Suprapubic skin (tissue), 4 donors: ENCODE results near the gene ITPR2. TPM values are rescaled to one million over a fixed set of nuclear protein-coding genes. Genes with fewer than 3 reads are reported as not detected.
"Not testable (repeated sequence)": the region's sequence is repeated elsewhere in the genome, so short reads cannot be mapped to it uniquely, and the experiment has no call there.

ENCODE experiments used
- DNase-seq, 2 donors: peaks; one replicate each; pipeline ENCODE4 v3.0.0-alpha.2; 2019; ENCODE audit warnings: low spot score in 2 of 2
- H3K27ac ChIP-seq: fragments of 200-600 bp; sonication (generic); one replicate; pipeline ENCODE4 v1.5.1; 2019
- H3K27me3 ChIP-seq: fragments of 200-600 bp; sonication (generic); one replicate; pipeline ENCODE4 v1.5.1; 2019
- H3K36me3 ChIP-seq: fragments of 200-600 bp; sonication (generic); one replicate; pipeline ENCODE4 v1.5.1; 2019
- H3K4me1 ChIP-seq: fragments of 200-600 bp; sonication (generic); one replicate; pipeline ENCODE4 v1.5.1; 2019
- H3K4me3 ChIP-seq: fragments of 200-600 bp; sonication (generic); one replicate; pipeline ENCODE4 v1.5.1; 2019; ENCODE audit warnings: mild to moderate bottlenecking
- H3K9me3 ChIP-seq: fragments of 200-600 bp; sonication (generic); one replicate; pipeline ENCODE4 v1.5.1; 2019
- CTCF ChIP-seq, 2 donors: fragments of 200-600 bp in 1 of 2; fragments of 450-650 bp in 1 of 2; sonication (generic) in 1 of 2; IDR thresholded peaks; one replicate each; pipeline ENCODE4 v1.5.1; 2016 to 2019; ENCODE audit warnings: antibody characterized with exemption in 2 of 2, mild to moderate bottlenecking in 1 of 2, moderate library complexity in 1 of 2
- EP300 ChIP-seq: sonication (generic); formaldehyde crosslinking; IDR thresholded peaks from one replicate; pipeline ENCODE4 v1.6.1; 2017; ENCODE audit warnings: antibody characterized with exemption
- POLR2A ChIP-seq, 2 donors: fragments of 450-650 bp; IDR thresholded peaks; one replicate each; pipeline ENCODE4 v1.6.1; 2017; ENCODE audit warnings: antibody characterized with exemption in 2 of 2, mild to moderate bottlenecking in 2 of 2, moderate library complexity in 2 of 2
- POLR2AphosphoS5 ChIP-seq, 3 donors: sonication (generic); formaldehyde crosslinking; IDR thresholded peaks; one replicate each; pipeline ENCODE4 v1.6.1; 2017; ENCODE audit warnings: antibody characterized with exemption in 3 of 3
- WGBS: methylation state at CpG from one replicate; pipeline ENCODE4 v1.1.5; 2018; 5-methylcytosine and 5-hydroxymethylcytosine counted together
- total RNA-seq, 4 donors: library from RNA; depleted of rRNA; stranded (reverse); fragments of >200 nt; gene quantifications; one replicate each; pipeline ENCODE4 v1.1.0, GENCODE V29; 2016

ITPR2 gene
- total RNA-seq, 4 donors from 2014 or later = 59.6 to 159 (median 72.1) TPM

- TF ChIP-seq EP300 = no peak
- TF ChIP-seq POLR2AphosphoS5 (IDR thresholded peaks at IDR 0.05) = no peak
- TF ChIP-seq CTCF (IDR thresholded peaks at IDR 0.05) = no peak
- no peak for TF ChIP-seq POLR2A (IDR thresholded peaks at IDR 0.05)
- 83% methylated on average over 7 of the region's 7 CpGs for WGBS
- peaks cover 58% of the 10 kb centered on the region for H3K4me1 ChIP-seq
- H3K36me3 ChIP-seq = no peaks in the 10 kb centered on the region
- no peak overlapping the region for H3K4me3 ChIP-seq
- H3K9me3 ChIP-seq = no peaks in the 10 kb centered on the region
- no peak for DNase-seq
- H3K27ac ChIP-seq = no peak overlapping the region
- no peaks in the 10 kb centered on the region for H3K27me3 ChIP-seq
These were observed 102.3 kb downstream of the ITPR2 start for GRCh38 chr12:26730481-26731350.

- H3K4me3 ChIP-seq, H3K27ac ChIP-seq, H3K9me3 ChIP-seq, DNase-seq, H3K36me3 ChIP-seq, H3K27me3 ChIP-seq: not testable (repeated sequence)
- peaks cover 54% of the 10 kb centered on the region for H3K4me1 ChIP-seq
- WGBS = 63% methylated on average over 1 of the region's 1 CpG
These were observed 103.8 kb downstream of the ITPR2 start for GRCh38 chr12:26729137-26729671.

- Histone ChIP-seq H3K9me3 (no peaks in the 10 kb centered on the region), H3K27ac (no peak overlapping the region), H3K27me3 (no peaks in the 10 kb centered on the region), H3K4me3 (no peak overlapping the region), H3K4me1 (peaks cover 54% of the 10 kb centered on the region), H3K36me3 (no peaks in the 10 kb centered on the region)
- TF ChIP-seq POLR2AphosphoS5 (IDR thresholded peaks at IDR 0.05) = no peak
- WGBS = 56% methylated on average over 5 of the region's 5 CpGs
- DNase-seq = no peak
These were observed 104.6 kb downstream of the ITPR2 start for GRCh38 chr12:26728205-26729050.

- H3K4me1 ChIP-seq = peaks cover 52% of the 10 kb centered on the region
- H3K27me3 ChIP-seq = no peaks in the 10 kb centered on the region
- no peak for TF ChIP-seq EP300
- TF ChIP-seq POLR2A (IDR thresholded peaks at IDR 0.05) = no peak
- no peak for TF ChIP-seq CTCF (IDR thresholded peaks at IDR 0.05)
- TF ChIP-seq POLR2AphosphoS5 (IDR thresholded peaks at IDR 0.05) = no peak
- H3K4me3 ChIP-seq = no peak overlapping the region
- no peak for DNase-seq
- H3K9me3 ChIP-seq = no peaks in the 10 kb centered on the region
- H3K36me3 ChIP-seq = no peaks in the 10 kb centered on the region
- WGBS = 93% methylated on average over 13 of the region's 13 CpGs
- H3K27ac ChIP-seq = no peak overlapping the region
These were observed 105.4 kb downstream of the ITPR2 start for GRCh38 chr12:26727482-26728204.

- no peak for DNase-seq
- no peaks in the 10 kb centered on the region for H3K36me3 ChIP-seq
- peaks cover 45% of the 10 kb centered on the region for H3K4me1 ChIP-seq
- no peaks in the 10 kb centered on the region for H3K27me3 ChIP-seq
- no peak overlapping the region for H3K4me3 ChIP-seq
- H3K27ac ChIP-seq = no peak overlapping the region
- 48% methylated on average over 2 of the region's 2 CpGs for WGBS
- TF ChIP-seq EP300 (no peak), CTCF (IDR thresholded peaks at IDR 0.05) (no peak), POLR2AphosphoS5 (IDR thresholded peaks at IDR 0.05) (no peak), POLR2A (IDR thresholded peaks at IDR 0.05) (no peak)
- H3K9me3 ChIP-seq = no peaks in the 10 kb centered on the region
These were observed 106.0 kb downstream of the ITPR2 start for GRCh38 chr12:26726956-26727355.
